ENCODE measurements around the gene KDM4D. TPM values are rescaled to one million over a fixed set of nuclear protein-coding genes. Genes with fewer than 3 reads are reported as not detected.

The KDM4D gene
- total RNA-seq, 4 donors from 2014 or later = 0.38 to 0.83 (median 0.44) TPM

DNA sequence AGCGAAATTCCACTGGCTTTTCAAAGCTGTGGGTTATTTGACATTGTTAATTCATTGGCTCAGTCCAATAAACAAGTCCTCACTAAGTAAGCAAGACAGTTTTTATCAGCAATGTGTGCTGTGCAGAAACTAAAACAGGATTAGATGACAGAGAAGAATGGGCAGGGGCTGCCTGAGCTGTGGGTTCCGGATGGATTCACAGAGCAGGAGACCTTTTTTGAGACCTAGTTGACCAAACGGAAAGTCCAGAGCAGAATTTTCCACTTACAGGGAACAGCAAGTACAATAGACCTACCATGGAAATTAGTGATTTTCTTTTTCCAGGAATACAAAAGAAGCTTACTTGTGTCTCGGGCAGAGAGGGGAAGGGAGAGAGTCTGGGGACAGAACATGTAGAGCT lies 70.5 kb downstream of the KDM4D start:
- Histone ChIP-seq H3K27me3 (peaks cover 0 to 27% (median 0%) of the 10 kb centered on the region in 4 donors), H3K4me1 (no peaks in the 10 kb centered on the region), H3K4me3 (no peak overlapping the region), H3K9me3 (no peaks in the 10 kb centered on the region), H3K27ac (no peak overlapping the region), H3K36me3 (no peaks in the 10 kb centered on the region)
- no peak for DNase-seq
- intact Hi-C loops (cut with DNase I) = no loop called here
- 49 to 53% methylated on average over 4 of the region's 4 CpGs for WGBS, 2 donors
- TF ChIP-seq POLR2A (IDR thresholded peaks at IDR 0.05) = no peak
- TF ChIP-seq, protein P1, sequence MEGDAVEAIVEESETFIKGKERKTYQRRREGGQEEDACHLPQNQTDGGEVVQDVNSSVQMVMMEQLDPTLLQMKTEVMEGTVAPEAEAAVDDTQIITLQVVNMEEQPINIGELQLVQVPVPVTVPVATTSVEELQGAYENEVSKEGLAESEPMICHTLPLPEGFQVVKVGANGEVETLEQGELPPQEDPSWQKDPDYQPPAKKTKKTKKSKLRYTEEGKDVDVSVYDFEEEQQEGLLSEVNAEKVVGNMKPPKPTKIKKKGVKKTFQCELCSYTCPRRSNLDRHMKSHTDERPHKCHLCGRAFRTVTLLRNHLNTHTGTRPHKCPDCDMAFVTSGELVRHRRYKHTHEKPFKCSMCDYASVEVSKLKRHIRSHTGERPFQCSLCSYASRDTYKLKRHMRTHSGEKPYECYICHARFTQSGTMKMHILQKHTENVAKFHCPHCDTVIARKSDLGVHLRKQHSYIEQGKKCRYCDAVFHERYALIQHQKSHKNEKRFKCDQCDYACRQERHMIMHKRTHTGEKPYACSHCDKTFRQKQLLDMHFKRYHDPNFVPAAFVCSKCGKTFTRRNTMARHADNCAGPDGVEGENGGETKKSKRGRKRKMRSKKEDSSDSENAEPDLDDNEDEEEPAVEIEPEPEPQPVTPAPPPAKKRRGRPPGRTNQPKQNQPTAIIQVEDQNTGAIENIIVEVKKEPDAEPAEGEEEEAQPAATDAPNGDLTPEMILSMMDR (IDR thresholded peaks at IDR 0.05) = no peak

DNA sequence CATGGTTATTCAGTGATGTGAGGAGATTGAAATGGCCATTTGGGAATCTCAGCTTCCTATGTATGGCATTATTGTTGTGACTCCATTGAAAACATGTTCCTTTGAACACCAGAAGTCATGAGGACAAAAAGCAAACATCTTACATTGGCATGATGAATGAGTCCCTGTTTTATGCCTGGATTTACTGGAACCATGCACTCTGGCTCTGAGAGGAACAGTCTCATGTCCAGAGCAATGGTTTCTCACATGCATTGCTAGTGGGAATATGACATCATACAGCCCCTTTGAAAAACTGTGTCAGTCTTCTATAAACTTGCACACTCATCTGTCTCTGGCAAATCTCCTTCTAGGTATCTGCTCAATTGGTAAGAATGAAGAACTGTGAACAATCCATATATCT lies 72.3 kb downstream of the KDM4D start:
- H3K4me1 ChIP-seq = no peaks in the 10 kb centered on the region
- TF ChIP-seq, protein P1 (IDR thresholded peaks at IDR 0.05) = no peak
- no peak for TF ChIP-seq POLR2A (IDR thresholded peaks at IDR 0.05)
- no peaks in the 10 kb centered on the region for H3K9me3 ChIP-seq
- intact Hi-C loops (cut with DNase I) = no loop called here
- H3K27me3 ChIP-seq = peaks cover 0 to 35% (median 0%) of the 10 kb centered on the region in 4 donors
- DNase-seq = no peak
- no peaks in the 10 kb centered on the region for H3K36me3 ChIP-seq
- H3K27ac ChIP-seq = no peak overlapping the region
- no peak overlapping the region for H3K4me3 ChIP-seq

Other genes starting within 250 kb of the KDM4D start
- gene AMOTL1, start 205.4 kb upstream of the KDM4D start, total RNA-seq = 10 to 100 TPM; 47.2 to 91.6 (median 66.9) TPM
- 10 to 100 TPM; 29.3 to 52.6 (median 37.6) TPM for gene CWC15, start 153 bp upstream of the KDM4D start, total RNA-seq
- gene KDM4E, start 51.5 kb downstream of the KDM4D start, total RNA-seq = not detected
- not detected for gene KDM4F, start 75.7 kb downstream of the KDM4D start, total RNA-seq
- 10 to 100 TPM; 20.1 to 37.4 (median 22.2) TPM for gene SRSF8, start 93.2 kb downstream of the KDM4D start, total RNA-seq
- gene ENDOD1, start 116.1 kb downstream of the KDM4D start, total RNA-seq = 10 to 100 TPM; 27.8 to 44.8 (median 35.9) TPM

Data from esophagus squamous epithelium (tissue), 5 donors.